NCI-H1417 (cell line): Measurements from ENCODE around the gene CSRNP2.
"Not testable (repeated sequence)": the region's sequence is repeated elsewhere in the genome, so short reads cannot be mapped to it uniquely, and the experiment has no call there.

Experiments
- DNase-seq, 3 experiments: peaks; one replicate each; lab custom pipeline; 2025; lab: John Stamatoyannopoulos, UW

CSRNP2 gene

GRCh38 chr12:51028126-51028812, 55.1 kb downstream of the CSRNP2 start:
- DNase-seq: peak in 2 of 3 experiments; percentile 36 to 73

- no peak for DNase-seq
These were observed 56.0 kb downstream of the CSRNP2 start for GRCh38 chr12:51027342-51027835.

- DNase-seq: peak; percentile 96 to 99 (median 99)
These were observed 57.4 kb downstream of the CSRNP2 start, which contains the start of gene SLC11A2 for GRCh38 chr12:51025836-51026638. Gene SLC11A2, minus strand, starts transcription at chr12:51026384. Its CDS starts 15,656 bp downstream, at chr12:51010728.

GRCh38 chr12:51025338-51025835, 58.0 kb downstream of the CSRNP2 start:
- no peak for DNase-seq

GRCh38 chr12:51023625-51024382, 59.6 kb downstream of the CSRNP2 start:
- DNase-seq: no peak

GRCh38 chr12:51021694-51022093, 61.7 kb downstream of the CSRNP2 start:
- no peak for DNase-seq

- DNase-seq: peak in 2 of 3 experiments; percentile 14 to 68
These were observed 62.8 kb downstream of the CSRNP2 start for GRCh38 chr12:51020448-51021182.

- DNase-seq: no peak
These were observed 63.5 kb downstream of the CSRNP2 start for GRCh38 chr12:51019927-51020326.

- DNase-seq: no peak
These were observed 64.4 kb downstream of the CSRNP2 start for GRCh38 chr12:51018956-51019355.

GRCh38 chr12:51017452-51017851, 65.9 kb downstream of the CSRNP2 start:
- DNase-seq: no peak

- DNase-seq: not testable (repeated sequence)
These were observed 68.9 kb downstream of the CSRNP2 start for GRCh38 chr12:51014467-51014866.

GRCh38 chr12:51013441-51013840, 70.0 kb downstream of the CSRNP2 start:
- no peak for DNase-seq

- no peak for DNase-seq
These were observed 70.7 kb downstream of the CSRNP2 start for GRCh38 chr12:51012570-51013236.

GRCh38 chr12:51011955-51012354, 71.4 kb downstream of the CSRNP2 start:
- DNase-seq: no peak
